B cell (primary cell): ENCODE measurements around the gene ATAD3A.

ENCODE experiments used
- EZH2 ChIP-seq: IDR thresholded peaks from 2 replicates; pipeline ENCODE4 v1.6.1; 2012; ENCODE audit warnings: borderline replicate concordance, low read depth, mild to moderate bottlenecking, moderate library complexity, low read length; ENCODE audit not compliant: insufficient read depth, poor library complexity, severe bottlenecking
- TF ChIP-seq, protein P1 (sequence below): fragments of 200-600 bp; IDR thresholded peaks from one replicate; pipeline ENCODE4 v1.8.0; 2022; ENCODE audit warnings: antibody characterized with exemption, mild to moderate bottlenecking

DNA sequence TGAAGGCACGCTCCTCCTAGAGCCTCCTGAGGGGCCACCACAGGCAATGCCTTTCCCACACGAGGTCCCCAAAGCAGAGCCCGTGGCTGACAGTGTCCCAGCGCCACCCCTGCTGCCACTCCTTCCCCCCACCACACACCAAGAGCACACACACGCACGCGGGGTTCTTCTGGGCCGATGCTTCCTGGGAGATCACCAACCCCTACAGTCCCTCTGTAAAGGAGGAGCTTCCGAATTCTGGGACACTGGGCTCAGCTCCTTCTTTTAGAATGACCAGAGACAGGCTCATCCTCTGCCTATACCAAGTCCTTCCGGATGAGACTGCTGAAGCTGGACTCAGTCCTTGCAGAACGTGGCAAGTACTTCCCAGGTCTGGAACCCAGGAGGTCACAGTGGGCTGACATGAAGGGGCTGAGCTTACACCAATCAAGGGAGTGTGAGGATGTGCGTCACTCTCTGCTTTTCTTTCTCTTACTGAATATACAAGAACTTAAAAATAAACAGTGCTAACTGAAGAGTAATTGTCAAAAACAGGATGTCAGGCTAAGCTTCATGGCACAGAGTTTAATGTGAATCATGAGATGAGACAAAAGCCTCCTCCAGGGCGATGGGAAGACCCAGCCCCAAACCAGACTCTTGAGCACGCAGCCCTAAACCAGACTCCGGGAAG, 50.0 kb downstream of the ATAD3A start:
- TF ChIP-seq, protein P1, sequence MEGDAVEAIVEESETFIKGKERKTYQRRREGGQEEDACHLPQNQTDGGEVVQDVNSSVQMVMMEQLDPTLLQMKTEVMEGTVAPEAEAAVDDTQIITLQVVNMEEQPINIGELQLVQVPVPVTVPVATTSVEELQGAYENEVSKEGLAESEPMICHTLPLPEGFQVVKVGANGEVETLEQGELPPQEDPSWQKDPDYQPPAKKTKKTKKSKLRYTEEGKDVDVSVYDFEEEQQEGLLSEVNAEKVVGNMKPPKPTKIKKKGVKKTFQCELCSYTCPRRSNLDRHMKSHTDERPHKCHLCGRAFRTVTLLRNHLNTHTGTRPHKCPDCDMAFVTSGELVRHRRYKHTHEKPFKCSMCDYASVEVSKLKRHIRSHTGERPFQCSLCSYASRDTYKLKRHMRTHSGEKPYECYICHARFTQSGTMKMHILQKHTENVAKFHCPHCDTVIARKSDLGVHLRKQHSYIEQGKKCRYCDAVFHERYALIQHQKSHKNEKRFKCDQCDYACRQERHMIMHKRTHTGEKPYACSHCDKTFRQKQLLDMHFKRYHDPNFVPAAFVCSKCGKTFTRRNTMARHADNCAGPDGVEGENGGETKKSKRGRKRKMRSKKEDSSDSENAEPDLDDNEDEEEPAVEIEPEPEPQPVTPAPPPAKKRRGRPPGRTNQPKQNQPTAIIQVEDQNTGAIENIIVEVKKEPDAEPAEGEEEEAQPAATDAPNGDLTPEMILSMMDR: no peak
- TF ChIP-seq EZH2: no peak
